CD4-positive, alpha-beta memory T cell (primary cell): ENCODE data around the gene FAM76A. TPM values are rescaled to one million over a fixed set of nuclear protein-coding genes. Genes with fewer than 3 reads are reported as not detected.
"Not testable (repeated sequence)": the region's sequence is repeated elsewhere in the genome, so short reads cannot be mapped to it uniquely, and the experiment has no call there.

Experiments
- CTCF ChIA-PET: fragments of 350-600 bp; sonication (Branson Sonifier 250); formaldehyde crosslinking; loops from one replicate; lab custom pipeline; 2021; ENCODE audit warnings: inconsistent platforms; ENCODE audit not compliant: partially characterized antibody; lab: Charles Lee
- POLR2A ChIA-PET: fragments of 350-600 bp; sonication (Branson Sonifier 250); formaldehyde crosslinking; loops from one replicate; lab custom pipeline; 2021; ENCODE audit not compliant: partially characterized antibody; lab: Charles Lee
- DNase-seq, 5 donors: peaks; one replicate each; pipeline versions ENCODE4 v3.0.0 to v3.0.0-alpha.2; 2020 to 2022; ENCODE audit warnings: mixed read lengths in 1 of 5
- H3K27ac ChIP-seq: one replicate; pipeline ENCODE4 v1.7.0; 2013; ENCODE audit warnings: low read depth, low read length
- H3K27me3 ChIP-seq: 2 replicates; pipeline ENCODE4 v1.7.0; 2013; ENCODE audit warnings: mild to moderate bottlenecking, low read length, moderate library complexity; ENCODE audit not compliant: insufficient read depth
- H3K36me3 ChIP-seq: 2 replicates; pipeline ENCODE4 v1.7.0; 2013; ENCODE audit warnings: mild to moderate bottlenecking, low read length, moderate library complexity; ENCODE audit not compliant: insufficient read depth
- H3K4me1 ChIP-seq: 2 replicates; pipeline ENCODE4 v1.7.0; 2013; ENCODE audit warnings: mild to moderate bottlenecking, low read length, moderate library complexity; ENCODE audit not compliant: insufficient read depth
- H3K4me3 ChIP-seq, 2 donors: one replicate each; pipeline ENCODE4 v1.7.0; 2013; ENCODE audit warnings: low read length in 2 of 2, mild to moderate bottlenecking in 1 of 2
- H3K9me3 ChIP-seq, 2 donors: one replicate each; pipeline ENCODE4 v1.7.0; 2013; ENCODE audit warnings: low read length in 2 of 2, control low read depth in 1 of 2; ENCODE audit not compliant: control insufficient read depth in 1 of 2
- H3K27ac Mint-ChIP-seq, 7 donors: one replicate each; pipeline ENCODE4 v1.8.0; 2020 to 2021; ENCODE audit warnings: mixed read lengths in 7 of 7, mild to moderate bottlenecking in 6 of 7, inconsistent platforms in 3 of 7, moderate library complexity in 3 of 7
- H3K27me3 Mint-ChIP-seq, 2 donors: one replicate each; pipeline ENCODE4 v1.8.0; 2020 to 2021; ENCODE audit warnings: mixed read lengths in 2 of 2
- H3K36me3 Mint-ChIP-seq, 2 donors: one replicate each; pipeline ENCODE4 v1.8.0; 2020 to 2021; ENCODE audit warnings: mixed read lengths in 2 of 2, inconsistent platforms in 1 of 2, mild to moderate bottlenecking in 1 of 2
- H3K4me1 Mint-ChIP-seq, 4 donors: one replicate each; pipeline ENCODE4 v1.8.0; 2020 to 2021; ENCODE audit warnings: mixed read lengths in 4 of 4, mild to moderate bottlenecking in 1 of 4
- H3K4me3 Mint-ChIP-seq, 8 donors: one replicate each; pipeline ENCODE4 v1.8.0; 2020 to 2021; ENCODE audit warnings: mixed read lengths in 8 of 8, mild to moderate bottlenecking in 7 of 8, moderate library complexity in 6 of 8, inconsistent platforms in 3 of 8
- H3K9me3 Mint-ChIP-seq, 8 donors: one replicate each; pipeline ENCODE4 v1.8.0; 2020 to 2021; ENCODE audit warnings: mixed read lengths in 8 of 8, mild to moderate bottlenecking in 5 of 8, inconsistent platforms in 3 of 8, moderate library complexity in 1 of 8
- intact Hi-C: fragments of 100-400 bp; cut with micrococcal nuclease; formaldehyde crosslinking; loops from one replicate; pipeline ENCODE4 v1.15.1; 2023
- polyA plus RNA-seq, 2 donors: library from polyadenylated mRNA; unstranded; fragments of 300-500 nt; fragmentation: Illumina TruSeq; gene quantifications; one replicate each; pipeline ENCODE4 v1.2.3, GENCODE V29; 2021
- total RNA-seq, 2 experiments: library from RNA; stranded (reverse); gene quantifications; one replicate each; pipeline ENCODE4 v1.2.3, GENCODE V29; 2021

The FAM76A gene
- total and polyA plus RNA-seq, 4 experiments from 2014 or later, result 3.1 to 26.0 (median 16.6) TPM

- Mint-ChIP-seq H3K4me3 (peak overlapping the region in 1 of 8 donors; percentile 36), H3K4me1 (peaks cover 27 to 46% (median 32%) of the 10 kb centered on the region in 4 donors), H3K36me3 (peaks cover 0 to 18% of the 10 kb centered on the region in 2 donors), H3K27ac (peak overlapping the region in 3 of 7 donors; percentile 24 to 43 (median 29)), H3K27me3 (no peaks in the 10 kb centered on the region), H3K9me3 (no peaks in the 10 kb centered on the region)
- H3K9me3 ChIP-seq, result no peaks in the 10 kb centered on the region
- no peaks in the 10 kb centered on the region for H3K27me3 ChIP-seq
- intact Hi-C loops, result no loop called here
- no peak overlapping the region for H3K4me3 ChIP-seq
- H3K27ac ChIP-seq, result no peak overlapping the region
- H3K4me1 ChIP-seq, result peaks cover 32% of the 10 kb centered on the region
- CTCF ChIA-PET, result interaction anchor here (1.0 to 2.9 kb wide), 3 partner anchors 105 to 777 kb away, joined by 3 to 19 read pairs (median 4); no protein-coding TSS in a partner anchor
- POLR2A ChIA-PET, result interaction anchor here (1.6 to 3.7 kb wide), 2 partner anchors 49 to 284 kb away, joined by 4 to 50 read pairs; partner anchors contain the start of genes FAM76A and WASF2
- DNase-seq, result no peak
- no peaks in the 10 kb centered on the region for H3K36me3 ChIP-seq
Observed at GRCh38 chr1:27774654-27775053, 48.9 kb downstream of the FAM76A start.

GRCh38 chr1:27775336-27775735 lies 49.6 kb downstream of the FAM76A start:
- H3K36me3 ChIP-seq, H3K27me3 ChIP-seq, DNase-seq, intact Hi-C loops, H3K27me3 Mint-ChIP-seq, H3K9me3 ChIP-seq, H3K4me3 ChIP-seq, H3K4me3 Mint-ChIP-seq, H3K27ac ChIP-seq, H3K9me3 Mint-ChIP-seq: not testable (repeated sequence)
- peaks cover 27 to 46% (median 32%) of the 10 kb centered on the region in 4 donors for H3K4me1 Mint-ChIP-seq
- peak overlapping the region in 6 of 7 donors; percentile 30 to 83 (median 38) for H3K27ac Mint-ChIP-seq
- ChIA-PET POLR2A (interaction anchor here (3.7 kb wide), 1 partner anchor 50 kb away, joined by 50 read pairs; the partner anchor contains the start of gene FAM76A), CTCF (interaction anchor here (1.0 kb wide), 1 partner anchor 778 kb away, joined by 4 read pairs; no protein-coding TSS in a partner anchor)
- peaks cover 0 to 18% of the 10 kb centered on the region in 2 donors for H3K36me3 Mint-ChIP-seq
- H3K4me1 ChIP-seq, result peaks cover 32% of the 10 kb centered on the region

GRCh38 chr1:27776276-27776675 lies 50.5 kb downstream of the FAM76A start:
- DNase-seq, H3K27me3 ChIP-seq, H3K36me3 ChIP-seq, H3K27me3 Mint-ChIP-seq, H3K4me3 Mint-ChIP-seq, H3K9me3 Mint-ChIP-seq, H3K4me3 ChIP-seq, H3K9me3 ChIP-seq, H3K27ac ChIP-seq, intact Hi-C loops: not testable (repeated sequence)
- ChIA-PET CTCF (interaction anchor here (2.0 kb wide), 1 partner anchor 8 kb away, joined by 6 read pairs; no protein-coding TSS in a partner anchor), POLR2A (interaction anchor here (0.7 kb wide), 1 partner anchor 936 kb away, joined by 3 read pairs; no protein-coding TSS in a partner anchor)
- peaks cover 0 to 19% of the 10 kb centered on the region in 2 donors for H3K36me3 Mint-ChIP-seq
- H3K4me1 ChIP-seq, result peaks cover 32% of the 10 kb centered on the region
- H3K4me1 Mint-ChIP-seq, result peaks cover 28 to 46% (median 32%) of the 10 kb centered on the region in 4 donors
- peak overlapping the region in 3 of 7 donors; percentile 13 to 28 (median 26) for H3K27ac Mint-ChIP-seq

- no peak for DNase-seq
- intact Hi-C loops, result no loop called here
- no peak overlapping the region for H3K4me3 ChIP-seq
- no peak overlapping the region for H3K4me3 Mint-ChIP-seq
- peaks cover 0 to 25% of the 10 kb centered on the region in 2 donors for H3K36me3 Mint-ChIP-seq
- no peak overlapping the region for H3K27ac ChIP-seq
- H3K4me1 Mint-ChIP-seq, result peaks cover 27 to 41% (median 28%) of the 10 kb centered on the region in 4 donors
- no peaks in the 10 kb centered on the region for H3K9me3 ChIP-seq
- H3K36me3 ChIP-seq, result no peaks in the 10 kb centered on the region
- H3K4me1 ChIP-seq, result peaks cover 21% of the 10 kb centered on the region
- no peaks in the 10 kb centered on the region for H3K27me3 ChIP-seq
- peak overlapping the region in 3 of 7 donors; percentile 10 to 47 (median 12) for H3K27ac Mint-ChIP-seq
- POLR2A ChIA-PET, result interaction anchor here (1.2 kb wide), 1 partner anchor 13 kb away, joined by 3 read pairs; no protein-coding TSS in a partner anchor
- no peaks in the 10 kb centered on the region for H3K9me3 Mint-ChIP-seq
- CTCF ChIA-PET, result no interaction called here
- no peaks in the 10 kb centered on the region for H3K27me3 Mint-ChIP-seq
Observed at GRCh38 chr1:27778056-27778455, 52.3 kb downstream of the FAM76A start.

GRCh38 chr1:27779122-27779521 lies 53.4 kb downstream of the FAM76A start:
- no peak for DNase-seq
- CTCF ChIA-PET, result no interaction called here
- Histone ChIP-seq H3K4me3 (no peak overlapping the region), H3K27ac (no peak overlapping the region), H3K9me3 (no peaks in the 10 kb centered on the region), H3K4me1 (peaks cover 16% of the 10 kb centered on the region), H3K36me3 (no peaks in the 10 kb centered on the region), H3K27me3 (no peaks in the 10 kb centered on the region)
- no peak overlapping the region for H3K4me3 Mint-ChIP-seq
- peaks cover 21 to 36% (median 23%) of the 10 kb centered on the region in 4 donors for H3K4me1 Mint-ChIP-seq
- intact Hi-C loops, result no loop called here
- H3K9me3 Mint-ChIP-seq, result no peaks in the 10 kb centered on the region
- no peaks in the 10 kb centered on the region for H3K27me3 Mint-ChIP-seq
- POLR2A ChIA-PET, result no interaction called here
- H3K36me3 Mint-ChIP-seq, result peaks cover 0 to 21% of the 10 kb centered on the region in 2 donors
- H3K27ac Mint-ChIP-seq, result no peak overlapping the region

GRCh38 chr1:27782950-27783349 lies 57.2 kb downstream of the FAM76A start:
- ChIA-PET CTCF (no interaction called here), POLR2A (no interaction called here)
- H3K4me1 ChIP-seq, result peaks cover 12% of the 10 kb centered on the region
- intact Hi-C loops, result no loop called here
- H3K4me3 ChIP-seq, result no peak overlapping the region
- no peak overlapping the region for H3K27ac ChIP-seq
- Mint-ChIP-seq H3K27me3 (no peaks in the 10 kb centered on the region), H3K4me1 (peaks cover 16 to 35% (median 23%) of the 10 kb centered on the region in 4 donors), H3K9me3 (no peaks in the 10 kb centered on the region), H3K4me3 (no peak overlapping the region), H3K27ac (peak overlapping the region in 1 of 7 donors; percentile 65), H3K36me3 (peaks cover 0 to 10% of the 10 kb centered on the region in 2 donors)
- H3K9me3 ChIP-seq, result no peaks in the 10 kb centered on the region
- H3K36me3 ChIP-seq, result no peaks in the 10 kb centered on the region
- DNase-seq, result no peak
- no peaks in the 10 kb centered on the region for H3K27me3 ChIP-seq

- Mint-ChIP-seq H3K36me3 (peaks cover 8 to 22% of the 10 kb centered on the region in 2 donors), H3K27ac (peak overlapping the region in 2 of 7 donors; percentile 58 to 82), H3K4me1 (peaks cover 16 to 31% (median 20%) of the 10 kb centered on the region in 4 donors), H3K4me3 (no peak overlapping the region), H3K9me3 (no peaks in the 10 kb centered on the region), H3K27me3 (no peaks in the 10 kb centered on the region)
- no peaks in the 10 kb centered on the region for H3K9me3 ChIP-seq
- intact Hi-C loops, result no loop called here
- H3K27ac ChIP-seq, result no peak overlapping the region
- POLR2A ChIA-PET, result interaction anchor here (0.5 kb wide), 1 partner anchor 412 kb away, joined by 4 read pairs; no protein-coding TSS in a partner anchor
- H3K27me3 ChIP-seq, result no peaks in the 10 kb centered on the region
- H3K36me3 ChIP-seq, result peaks cover 8% of the 10 kb centered on the region
- DNase-seq, result no peak
- CTCF ChIA-PET, result interaction anchor here (1.9 kb wide), 1 partner anchor 11 kb away, joined by 8 read pairs; the partner anchor contains the start of gene STX12
- H3K4me1 ChIP-seq, result peaks cover 12% of the 10 kb centered on the region
- no peak overlapping the region for H3K4me3 ChIP-seq
Observed at GRCh38 chr1:27784700-27785099, 58.9 kb downstream of the FAM76A start.
